AG04450 (cell line): ENCODE measurements around the gene COL27A1. TPM values are rescaled to one million over a fixed set of nuclear protein-coding genes. Genes with fewer than 3 reads are reported as not detected.

ENCODE experiments used
- CTCF ChIA-PET: fragments of 300-600, 350-600 bp; formaldehyde crosslinking; extraction: SDS; loops from one replicate; lab custom pipeline; 2022; ENCODE audit warnings: antibody characterized with exemption, inconsistent platforms; lab: Charles Lee
- POLR2A ChIA-PET: fragments of 350-600 bp; formaldehyde crosslinking; extraction: SDS; loops from one replicate; lab custom pipeline; 2021; ENCODE audit warnings: antibody characterized with exemption, inconsistent platforms; lab: Yijun Ruan, JAX
- DNase-seq: peaks from one replicate; pipeline ENCODE4 v3.0.0-alpha.2; 2011; ENCODE audit warnings: low read depth, low spot score
- H3K27ac ChIP-seq: one replicate; pipeline ENCODE4 v1.5.1; 2012; ENCODE audit warnings: low read depth, low read length, control low read depth
- H3K27me3 ChIP-seq: one replicate; pipeline ENCODE4 v1.6.0; 2012; ENCODE audit warnings: low read length; ENCODE audit not compliant: control insufficient read depth, insufficient read depth
- H3K4me3 ChIP-seq: 2 replicates; pipeline ENCODE4 v1.5.1; 2011; ENCODE audit warnings: mild to moderate bottlenecking, low read depth, low read length, control low read depth
- H3K9me3 ChIP-seq: 2 replicates; pipeline ENCODE4 v1.5.1; 2012; ENCODE audit warnings: low read length; ENCODE audit not compliant: control insufficient read depth, insufficient read depth
- CTCF ChIP-seq: IDR thresholded peaks from 2 replicates; pipeline ENCODE4 v1.5.1; 2011; ENCODE audit warnings: low read depth, low read length, control low read depth, inconsistent platforms
- polyA plus RNA-seq: library from polyadenylated mRNA; depleted of rRNA; stranded (reverse); fragments of >200 nt; gene quantifications from 2 replicates; pipeline ENCODE4 v1.2.3, GENCODE V29; 2011

The COL27A1 gene
- polyA plus RNA-seq, 1 experiment, result 8.5 TPM

GRCh38 chr9:114163517-114163951, 8.2 kb downstream of the COL27A1 start:
- no peak for TF ChIP-seq CTCF
- H3K4me3 ChIP-seq, result peak overlapping the region; percentile 34
- H3K27ac ChIP-seq, result peak overlapping the region; percentile 52
- POLR2A ChIA-PET, result interaction anchor here (0.6 kb wide), 1 partner anchor 12 kb away, joined by 3 read pairs; no protein-coding TSS in a partner anchor
- H3K27me3 ChIP-seq, result no peaks in the 10 kb centered on the region
- CTCF ChIA-PET, result interaction anchor here (1.8 to 3.3 kb wide), 2 partner anchors 9 to 127 kb away, joined by 7 to 13 read pairs; partner anchors contain the start of gene COL27A1
- H3K9me3 ChIP-seq, result no peaks in the 10 kb centered on the region; the same call in 1 of the 2 replicates
- DNase-seq, result no peak

GRCh38 chr9:114164191-114164794, 9.0 kb downstream of the COL27A1 start:
- no peak overlapping the region for H3K27ac ChIP-seq
- H3K27me3 ChIP-seq, result no peaks in the 10 kb centered on the region
- ChIA-PET CTCF (interaction anchor here (1.0 to 3.3 kb wide), 3 partner anchors 9 to 127 kb away, joined by 4 to 13 read pairs (median 7); partner anchors contain the start of gene COL27A1), POLR2A (interaction anchor here (0.6 to 0.9 kb wide), 2 partner anchors 10 to 11 kb away, joined by 3 read pairs; no protein-coding TSS in a partner anchor)
- H3K9me3 ChIP-seq, result no peaks in the 10 kb centered on the region; the same call in 1 of the 2 replicates
- no peak for DNase-seq
- no peak overlapping the region for H3K4me3 ChIP-seq
- TF ChIP-seq CTCF, result no peak

GRCh38 chr9:114165407-114166102, 10.2 kb downstream of the COL27A1 start:
- CTCF ChIA-PET, result interaction anchor here (3.3 kb wide), 1 partner anchor 125 kb away, joined by 13 read pairs; no protein-coding TSS in a partner anchor
- Histone ChIP-seq H3K27ac (no peak overlapping the region), H3K4me3 (no peak overlapping the region), H3K9me3 (no peaks in the 10 kb centered on the region; the same call in 1 of the 2 replicates), H3K27me3 (no peaks in the 10 kb centered on the region)
- DNase-seq, result no peak
- POLR2A ChIA-PET, result no interaction called here
- TF ChIP-seq CTCF, result no peak

- POLR2A ChIA-PET, result interaction anchor here (0.6 to 1.4 kb wide), 2 partner anchors 18 to 72 kb away, joined by 3 read pairs; no protein-coding TSS in a partner anchor
Measured at GRCh38 chr9:114166103-114166470, 10.8 kb downstream of the COL27A1 start.

More at GRCh38 chr9:114166103-114166470, 10.8 kb downstream of the COL27A1 start:
- CTCF ChIA-PET, result no interaction called here
- Histone ChIP-seq H3K27me3 (no peaks in the 10 kb centered on the region), H3K27ac (no peak overlapping the region), H3K9me3 (no peaks in the 10 kb centered on the region; the same call in 1 of the 2 replicates), H3K4me3 (no peak overlapping the region)
- DNase-seq, result no peak
- no peak for TF ChIP-seq CTCF
